ENCODE measurements around the gene RAB31.

The RAB31 gene

DNA sequence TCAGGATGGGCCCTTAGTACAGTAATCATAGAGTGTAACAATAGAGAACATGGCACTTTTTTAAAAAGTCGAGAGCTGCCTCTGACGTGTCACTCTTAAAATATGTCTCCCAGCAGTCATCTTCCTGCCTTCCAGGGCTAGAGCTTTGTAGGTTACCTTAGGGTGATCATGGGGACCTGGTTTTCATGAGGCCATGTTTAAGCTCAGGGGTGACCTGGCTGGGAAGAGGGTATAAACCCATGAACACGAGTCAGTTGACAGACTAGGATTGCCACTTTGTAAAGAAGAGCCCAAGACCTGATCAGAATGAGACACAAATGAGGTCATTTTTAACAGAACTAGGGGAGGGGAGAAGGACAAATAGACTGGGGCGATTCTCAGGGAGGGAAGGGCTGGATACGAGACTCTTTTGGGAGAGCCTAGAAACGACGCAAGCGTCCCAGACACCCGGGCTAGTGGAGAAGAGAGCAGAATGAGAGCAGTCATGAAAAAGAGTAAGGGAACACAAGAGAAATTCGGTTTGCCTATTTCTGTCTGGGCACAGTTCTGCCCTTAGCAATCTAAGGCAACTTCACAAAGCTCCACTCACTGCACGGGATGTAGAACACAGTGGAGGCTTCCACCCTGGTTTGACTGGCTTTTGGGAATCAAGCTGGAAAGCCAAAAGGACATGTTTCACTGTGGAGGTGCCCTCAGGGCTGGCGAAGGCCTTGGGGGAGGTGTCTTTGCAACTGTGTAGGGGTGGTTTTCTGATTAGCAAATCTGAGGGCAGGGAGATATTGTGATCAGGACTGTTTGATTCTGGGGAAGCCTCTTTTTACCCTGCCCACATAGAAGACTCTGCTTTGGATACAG, 1.8 kb upstream of the RAB31 start:
- Histone ChIP-seq H3K9me2 (ENCODE audit: low read depth, low read length) (no peaks in the 10 kb centered on the region), H3F3A (ENCODE audit: insufficient read depth, low read length) (no peaks in the 10 kb centered on the region), H4K20me1 (ENCODE audit: insufficient read depth, low read length) (no peaks in the 10 kb centered on the region), H3K9me3 (ENCODE audit: low read length) (no peaks in the 10 kb centered on the region), H3K79me2 (ENCODE audit: insufficient read depth, low read length) (no peaks in the 10 kb centered on the region), H3K36me3 (ENCODE audit: insufficient read depth, low read length) (no peaks in the 10 kb centered on the region), H2AFZ (ENCODE audit: low read length) (no peak overlapping the region), H3K4me2 (ENCODE audit: low read length) (no peak overlapping the region), H3K27me3 (ENCODE audit: insufficient read depth, low read length) (peaks cover 4% of the 10 kb centered on the region; the same call in 1 of the 2 replicates), H3K4me1 (ENCODE audit: insufficient read depth, low read length, severe bottlenecking) (peaks cover 4% of the 10 kb centered on the region), H3K9ac (ENCODE audit: low read length) (no peak overlapping the region), H3K27ac (ENCODE audit: low read depth, low read length, poor library complexity, severe bottlenecking) (no peak overlapping the region), H3K4me3 (ENCODE audit: low read depth, low read length, poor library complexity, severe bottlenecking) (no peak overlapping the region)
- TF ChIP-seq EZH2 (IDR thresholded peaks at IDR 0.05; ENCODE audit: borderline replicate concordance, low read length): no peak
- TF ChIP-seq, protein P1, sequence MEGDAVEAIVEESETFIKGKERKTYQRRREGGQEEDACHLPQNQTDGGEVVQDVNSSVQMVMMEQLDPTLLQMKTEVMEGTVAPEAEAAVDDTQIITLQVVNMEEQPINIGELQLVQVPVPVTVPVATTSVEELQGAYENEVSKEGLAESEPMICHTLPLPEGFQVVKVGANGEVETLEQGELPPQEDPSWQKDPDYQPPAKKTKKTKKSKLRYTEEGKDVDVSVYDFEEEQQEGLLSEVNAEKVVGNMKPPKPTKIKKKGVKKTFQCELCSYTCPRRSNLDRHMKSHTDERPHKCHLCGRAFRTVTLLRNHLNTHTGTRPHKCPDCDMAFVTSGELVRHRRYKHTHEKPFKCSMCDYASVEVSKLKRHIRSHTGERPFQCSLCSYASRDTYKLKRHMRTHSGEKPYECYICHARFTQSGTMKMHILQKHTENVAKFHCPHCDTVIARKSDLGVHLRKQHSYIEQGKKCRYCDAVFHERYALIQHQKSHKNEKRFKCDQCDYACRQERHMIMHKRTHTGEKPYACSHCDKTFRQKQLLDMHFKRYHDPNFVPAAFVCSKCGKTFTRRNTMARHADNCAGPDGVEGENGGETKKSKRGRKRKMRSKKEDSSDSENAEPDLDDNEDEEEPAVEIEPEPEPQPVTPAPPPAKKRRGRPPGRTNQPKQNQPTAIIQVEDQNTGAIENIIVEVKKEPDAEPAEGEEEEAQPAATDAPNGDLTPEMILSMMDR (IDR thresholded peaks at IDR 0.05; ENCODE audit: low read length): no peak

DNA sequence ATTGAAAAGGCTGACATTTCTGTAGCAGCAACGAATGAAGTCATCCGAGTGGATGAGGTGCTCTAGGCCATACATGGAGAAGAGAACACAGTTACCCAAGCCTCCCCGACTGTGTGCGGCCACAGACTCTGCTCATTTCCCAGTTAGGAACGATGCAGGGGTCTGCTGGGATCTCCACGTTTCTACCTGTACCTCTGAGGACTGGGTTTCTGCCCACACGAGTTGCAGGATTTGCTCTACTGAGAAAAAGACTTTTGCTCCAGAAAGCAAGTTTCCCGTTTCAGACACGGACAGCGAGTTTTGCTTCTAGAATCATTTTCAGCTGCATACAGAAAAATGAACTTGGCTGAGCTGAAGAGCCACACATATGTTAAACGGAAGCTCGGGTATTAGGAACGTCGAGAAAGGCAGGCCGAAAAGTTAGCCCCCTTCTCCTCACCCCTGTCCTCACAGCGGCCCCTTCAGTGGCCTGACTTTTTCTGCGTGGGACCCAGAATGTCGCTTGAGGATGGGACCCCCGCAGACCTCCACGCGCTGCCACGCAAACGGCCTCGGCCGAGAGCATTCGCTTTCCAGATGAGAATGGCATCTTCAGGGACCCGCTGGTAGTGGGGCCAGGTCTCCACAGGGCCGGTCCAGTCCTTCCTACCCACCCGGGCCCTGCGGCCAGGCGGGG, 582 bp upstream of the RAB31 start:
- no peaks in the 10 kb centered on the region for H3K79me2 ChIP-seq (ENCODE audit: insufficient read depth, low read length)
- no peak overlapping the region for H3K27ac ChIP-seq (ENCODE audit: low read depth, low read length, poor library complexity, severe bottlenecking)
- H2AFZ ChIP-seq (ENCODE audit: low read length): no peak overlapping the region
- H3K4me3 ChIP-seq (ENCODE audit: low read depth, low read length, poor library complexity, severe bottlenecking): peak overlapping the region; percentile 35
- H3K4me2 ChIP-seq (ENCODE audit: low read length): peak overlapping the region; percentile 61
- H3K27me3 ChIP-seq (ENCODE audit: insufficient read depth, low read length): peaks cover 4% of the 10 kb centered on the region; the same call in 1 of the 2 replicates
- H3K9me2 ChIP-seq (ENCODE audit: low read depth, low read length): no peaks in the 10 kb centered on the region
- H3K36me3 ChIP-seq (ENCODE audit: insufficient read depth, low read length): no peaks in the 10 kb centered on the region
- TF ChIP-seq, protein P1 (IDR thresholded peaks at IDR 0.05; ENCODE audit: low read length): no peak
- no peak for TF ChIP-seq EZH2 (IDR thresholded peaks at IDR 0.05; ENCODE audit: borderline replicate concordance, low read length)
- no peaks in the 10 kb centered on the region for H3F3A ChIP-seq (ENCODE audit: insufficient read depth, low read length)
- H3K9me3 ChIP-seq (ENCODE audit: low read length): no peaks in the 10 kb centered on the region
- H3K9ac ChIP-seq (ENCODE audit: low read length): no peak overlapping the region
- H4K20me1 ChIP-seq (ENCODE audit: insufficient read depth, low read length): no peaks in the 10 kb centered on the region
- peaks cover 4% of the 10 kb centered on the region for H3K4me1 ChIP-seq (ENCODE audit: insufficient read depth, low read length, severe bottlenecking)

DNA sequence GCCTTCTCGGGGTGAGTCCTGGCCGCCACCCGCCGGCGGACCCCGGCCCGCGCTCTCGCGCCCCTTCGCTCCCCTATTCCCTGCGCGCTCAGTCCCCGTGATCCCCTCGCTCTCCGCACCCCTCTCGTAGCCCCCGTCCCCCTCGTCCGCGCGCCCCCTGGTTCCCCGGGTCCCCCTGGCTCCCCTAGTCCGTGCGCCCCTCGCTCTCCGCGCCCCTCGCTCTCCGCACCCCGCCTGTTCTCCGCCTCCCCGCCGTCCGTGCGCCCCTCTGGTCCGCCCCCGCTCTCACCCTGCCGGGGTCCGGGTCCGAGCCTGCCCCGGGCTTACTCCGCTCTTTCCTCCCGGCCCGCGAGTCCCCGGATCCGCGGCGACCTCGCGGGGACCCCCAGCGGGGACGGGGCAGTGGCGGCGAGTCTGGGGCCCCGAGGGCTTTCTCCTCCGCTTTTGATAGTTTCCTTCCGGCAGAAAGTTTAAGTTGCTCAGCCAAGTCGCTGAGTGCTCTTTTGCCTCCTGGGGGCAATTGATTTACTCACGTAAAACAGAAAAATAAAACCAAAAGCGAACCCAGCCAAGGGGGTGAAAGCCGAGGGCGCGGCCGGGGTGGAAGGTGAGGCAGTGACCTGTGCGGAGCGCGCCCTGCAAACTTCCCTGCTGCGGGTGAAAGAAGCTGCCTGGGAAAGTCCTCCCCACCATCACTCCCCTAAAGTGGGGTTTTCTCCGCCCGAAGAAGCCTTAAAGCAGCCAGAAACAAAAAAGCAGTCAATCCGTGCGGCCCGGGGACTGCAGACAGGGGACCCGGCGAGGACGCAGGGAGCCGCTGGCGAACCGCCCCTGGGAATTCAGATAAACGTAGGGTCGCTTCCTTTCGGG, 568 bp downstream of the RAB31 start:
- Histone ChIP-seq H3K27ac (ENCODE audit: low read depth, low read length, poor library complexity, severe bottlenecking) (no peak overlapping the region), H4K20me1 (ENCODE audit: insufficient read depth, low read length) (no peaks in the 10 kb centered on the region), H2AFZ (ENCODE audit: low read length) (no peak overlapping the region), H3K9me2 (ENCODE audit: low read depth, low read length) (no peaks in the 10 kb centered on the region), H3K4me2 (ENCODE audit: low read length) (peak overlapping the region; percentile 61), H3K4me1 (ENCODE audit: insufficient read depth, low read length, severe bottlenecking) (peaks cover 4% of the 10 kb centered on the region), H3K36me3 (ENCODE audit: insufficient read depth, low read length) (no peaks in the 10 kb centered on the region), H3K9ac (ENCODE audit: low read length) (no peak overlapping the region; the same call in 1 of the 2 replicates), H3K9me3 (ENCODE audit: low read length) (no peaks in the 10 kb centered on the region), H3F3A (ENCODE audit: insufficient read depth, low read length) (no peaks in the 10 kb centered on the region), H3K4me3 (ENCODE audit: low read depth, low read length, poor library complexity, severe bottlenecking) (peak overlapping the region; percentile 52), H3K27me3 (ENCODE audit: insufficient read depth, low read length) (peaks cover 4% of the 10 kb centered on the region; the same call in 1 of the 2 replicates), H3K79me2 (ENCODE audit: insufficient read depth, low read length) (no peaks in the 10 kb centered on the region)
- TF ChIP-seq, protein P1 (IDR thresholded peaks at IDR 0.05; ENCODE audit: low read length): no peak
- no peak for TF ChIP-seq EZH2 (IDR thresholded peaks at IDR 0.05; ENCODE audit: borderline replicate concordance, low read length)
